ENCODE data around the gene ACAD10.

GRCh38 chr12:111780166-111780565 lies 94.3 kb downstream of the ACAD10 start:
- TF ChIP-seq REST (IDR thresholded peaks at IDR 0.05; ENCODE audit: insufficient read depth in 1 of 2, low read depth in 2 of 2, low read length in 1 of 2) (no peak), SIN3A (IDR thresholded peaks at IDR 0.05; ENCODE audit: borderline replicate concordance, insufficient read depth, low read depth, low read length) (no peak), POLR2AphosphoS5 (IDR thresholded peaks at IDR 0.05; ENCODE audit: low read depth, low read length) (no peak), CTCF (IDR thresholded peaks at IDR 0.05) (no peak), TCF7L2 (IDR thresholded peaks at IDR 0.05; ENCODE audit: low read depth, low read length) (no peak)
